Bone marrow (tissue), 2 donors: Measurements from ENCODE around the gene WDR35.
A peak's percentile ranks its signal among the peaks of the same experiment; 100 is the strongest.

ENCODE experiments used
- DNase-seq, 2 donors: peaks; one replicate each; lab custom pipeline; 2025; lab: John Stamatoyannopoulos, UW

WDR35 gene

GRCh38 chr2:20011276-20012031 is 21.5 kb upstream of the WDR35 start:
- no peak for DNase-seq

DNA sequence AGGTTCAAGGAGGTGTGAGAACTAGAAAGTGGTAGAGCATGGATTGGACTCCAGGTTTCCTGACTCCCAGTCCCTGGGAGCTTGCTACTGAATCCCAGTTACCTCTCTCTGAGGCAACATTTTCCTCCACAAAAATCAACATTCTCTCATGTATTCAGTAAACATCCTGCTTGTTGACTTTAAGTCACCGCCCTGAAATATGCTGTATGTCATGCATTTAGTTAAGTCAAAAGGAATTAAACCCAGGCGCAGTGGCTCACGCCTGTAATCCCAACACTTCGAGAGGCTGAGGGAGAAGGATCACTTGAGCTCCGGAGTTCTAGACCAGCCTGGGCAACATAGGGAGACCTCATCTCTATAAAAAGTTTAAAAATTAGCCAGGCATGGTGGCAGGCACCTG is 18.8 kb upstream of the WDR35 start:
- DNase-seq = no peak

GRCh38 chr2:20005891-20006470 is 16.1 kb upstream of the WDR35 start:
- DNase-seq = no peak

DNA sequence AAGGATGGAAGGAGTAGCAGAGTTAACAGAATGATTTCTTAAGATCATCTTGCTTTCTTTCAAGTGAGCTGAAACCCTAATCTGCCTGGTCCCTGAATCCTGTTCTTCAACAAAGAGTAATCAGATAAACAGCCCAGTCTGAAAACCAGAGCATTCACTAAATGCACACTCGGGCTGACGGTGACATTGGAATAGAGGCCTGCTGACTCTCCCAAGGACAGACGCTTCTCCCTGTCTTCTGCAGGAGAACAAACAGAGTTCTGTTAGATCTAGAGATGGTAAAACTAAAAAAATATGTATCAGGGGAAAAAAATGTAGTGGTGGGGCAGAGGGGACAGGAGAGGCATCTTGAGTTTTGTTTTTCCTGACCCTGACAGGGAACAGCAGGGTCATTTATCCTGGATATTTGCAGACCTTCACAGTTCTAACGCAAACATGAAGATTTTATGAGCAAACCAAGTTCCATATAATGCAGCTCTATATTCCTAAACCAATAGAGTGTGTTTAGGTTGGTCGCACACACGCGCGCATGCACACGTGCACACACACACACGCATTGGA is 15.2 kb upstream of the WDR35 start:
- DNase-seq = no peak

DNA sequence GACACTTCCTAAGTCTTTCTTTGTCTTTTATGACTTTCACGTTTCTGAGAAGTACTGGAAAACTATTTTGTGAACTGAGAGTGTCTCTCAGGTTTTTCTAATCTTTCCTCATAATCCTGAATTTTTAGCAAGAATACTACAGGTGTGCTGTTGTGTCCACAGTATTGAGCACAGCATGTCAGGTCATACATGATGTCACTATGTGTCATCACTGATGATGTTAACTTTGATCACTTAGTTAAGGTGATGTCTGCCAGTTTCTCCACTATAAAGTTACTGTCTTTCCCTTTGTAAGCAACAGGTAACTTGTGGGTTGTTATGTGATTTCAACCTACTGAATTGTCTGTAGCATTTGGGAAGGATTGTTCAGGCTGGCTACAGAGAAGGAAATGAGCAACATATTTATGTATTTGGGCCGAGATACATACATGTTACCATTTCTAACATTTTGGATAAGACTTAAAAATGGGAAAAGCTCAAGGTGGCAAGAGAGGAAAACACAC is 11.5 kb upstream of the WDR35 start:
- DNase-seq = no peak

- no peak for DNase-seq
Observed at GRCh38 chr2:19993731-19994130, 3.8 kb upstream of the WDR35 start.

GRCh38 chr2:19991895-19992294 is 2.0 kb upstream of the WDR35 start:
- no peak for DNase-seq

- no peak for DNase-seq
Observed at GRCh38 chr2:19990416-19990728, 467 bp upstream of the WDR35 start.

- DNase-seq = no peak
Observed at GRCh38 chr2:19989342-19989666, 601 bp downstream of the WDR35 start.

- no peak for DNase-seq
Observed at GRCh38 chr2:19988600-19988999, 1.3 kb downstream of the WDR35 start.

DNA sequence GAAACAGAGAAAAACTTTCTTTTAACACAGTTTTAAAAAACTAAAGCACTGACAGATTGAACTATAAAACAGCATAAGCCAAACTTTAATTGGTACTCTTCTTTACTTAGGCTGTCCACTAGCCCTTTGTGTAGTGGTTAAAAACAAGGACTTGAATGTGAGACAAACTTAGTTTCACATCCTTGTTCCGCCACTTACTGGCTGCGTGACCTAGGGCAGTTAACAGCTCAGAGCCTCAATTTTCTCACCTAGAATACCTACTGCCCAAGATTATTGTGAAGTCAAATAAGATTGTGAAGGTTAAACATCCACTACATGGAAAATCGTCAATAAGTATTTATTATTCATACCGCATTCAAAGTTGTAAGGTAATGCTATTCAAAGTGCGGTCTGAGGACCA is 2.0 kb downstream of the WDR35 start:
- DNase-seq = no peak

- no peak for DNase-seq
Observed at GRCh38 chr2:19982268-19982667, 7.6 kb downstream of the WDR35 start.

GRCh38 chr2:19979932-19980331 is 10.0 kb downstream of the WDR35 start:
- DNase-seq = no peak

DNA sequence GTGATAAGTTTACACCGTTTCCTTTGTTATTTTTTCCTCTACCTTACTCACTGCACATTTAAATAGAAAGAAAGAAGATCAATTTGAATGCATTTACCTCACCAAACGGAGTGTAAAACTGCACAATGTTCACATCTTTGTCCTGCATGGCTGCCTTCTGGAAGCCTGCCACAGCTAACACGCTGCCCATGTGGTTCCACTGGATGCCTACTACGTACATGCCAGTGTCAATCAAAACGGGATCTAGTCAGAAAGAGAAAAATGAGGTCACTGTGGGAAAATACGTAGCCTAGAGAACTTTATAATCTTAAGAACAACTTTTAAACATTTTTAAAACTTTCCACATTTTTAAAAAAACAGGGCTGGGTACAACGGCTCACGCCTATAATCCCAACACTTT is 16.4 kb downstream of the WDR35 start:
- DNase-seq = no peak

DNA sequence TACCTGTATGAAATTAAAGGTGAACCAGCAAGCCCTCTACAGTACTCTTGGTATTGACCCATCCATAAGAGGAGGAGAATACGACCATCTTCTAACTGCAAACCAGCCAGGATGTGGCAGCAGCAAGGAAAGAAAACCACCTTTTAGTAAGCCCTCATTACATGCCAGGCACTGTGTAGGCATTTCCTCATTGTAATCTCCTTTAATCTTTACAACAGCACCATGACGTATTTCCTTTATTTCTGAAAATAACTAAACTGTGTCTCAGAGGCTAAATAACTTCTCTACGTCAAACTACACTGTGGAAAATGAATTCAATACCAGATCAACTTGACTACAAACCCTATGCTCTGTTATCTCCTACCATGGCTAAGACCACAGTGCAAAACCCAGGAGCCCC is 18.2 kb downstream of the WDR35 start:
- DNase-seq = no peak

- no peak for DNase-seq
Observed at GRCh38 chr2:19963386-19963785, 26.5 kb downstream of the WDR35 start.

DNA sequence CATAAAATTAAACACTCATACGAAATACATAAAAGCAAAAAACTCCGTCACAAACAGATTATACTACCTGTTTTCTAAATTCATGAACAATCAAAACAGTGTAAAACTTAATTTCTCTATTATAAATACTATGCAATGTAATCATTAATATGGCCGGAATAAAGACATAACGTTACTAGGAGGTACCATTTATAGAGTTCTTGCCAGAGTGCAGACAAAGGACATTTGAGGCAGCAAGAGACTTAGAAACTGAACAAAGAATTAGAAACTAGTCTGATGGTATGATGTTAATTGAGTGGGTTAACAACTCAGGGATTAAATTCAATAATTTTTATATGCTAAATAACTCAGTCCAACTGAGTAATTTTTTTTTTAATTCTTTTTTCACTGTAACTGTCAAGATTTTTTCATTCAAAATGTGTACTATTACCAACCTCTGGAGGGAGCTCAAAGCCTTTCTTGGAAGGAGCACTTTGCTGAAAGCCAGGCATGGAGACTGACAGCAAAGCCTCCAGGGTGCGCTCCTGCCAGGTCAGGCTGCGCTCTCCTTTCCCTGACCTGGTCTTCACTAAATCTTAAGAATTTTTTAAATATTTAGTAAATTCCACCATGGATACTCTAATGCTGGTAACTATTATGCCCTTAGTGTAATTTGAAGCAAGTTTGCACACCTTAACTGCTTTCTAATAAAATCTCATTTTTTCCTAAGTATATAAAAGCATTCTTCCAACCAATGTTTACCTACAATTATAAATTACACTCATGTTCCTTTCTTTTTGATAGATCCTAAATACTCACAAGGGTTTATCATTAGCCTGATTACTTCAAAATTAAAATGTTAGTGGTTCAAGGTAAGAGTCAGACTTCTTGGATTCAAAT is 34.1 kb downstream of the WDR35 start:
- DNase-seq = peak in 1 of 2 donors; percentile 32

DNA sequence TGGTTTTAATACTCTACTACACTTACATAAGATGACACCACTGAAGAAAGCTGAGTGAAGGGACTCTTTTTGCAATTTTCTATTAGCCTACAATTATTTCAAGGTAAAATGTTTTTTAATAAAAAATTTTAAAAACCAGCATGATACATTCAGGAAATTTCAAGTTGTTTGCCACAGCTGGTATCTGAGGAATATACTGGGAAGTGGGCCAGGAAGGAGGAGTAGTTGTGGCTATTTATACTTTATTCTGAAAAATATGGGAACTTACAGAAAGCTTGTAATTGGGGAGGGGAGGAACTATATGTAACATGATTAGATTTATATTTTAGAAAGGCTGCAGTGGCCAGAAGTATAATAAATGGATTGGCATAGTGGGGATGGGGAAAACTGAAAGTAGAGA is 40.8 kb downstream of the WDR35 start:
- DNase-seq = no peak

GRCh38 chr2:19947184-19947940 is 42.5 kb downstream of the WDR35 start:
- no peak for DNase-seq

- DNase-seq = no peak
Observed at GRCh38 chr2:19944205-19944845, 45.6 kb downstream of the WDR35 start.

DNA sequence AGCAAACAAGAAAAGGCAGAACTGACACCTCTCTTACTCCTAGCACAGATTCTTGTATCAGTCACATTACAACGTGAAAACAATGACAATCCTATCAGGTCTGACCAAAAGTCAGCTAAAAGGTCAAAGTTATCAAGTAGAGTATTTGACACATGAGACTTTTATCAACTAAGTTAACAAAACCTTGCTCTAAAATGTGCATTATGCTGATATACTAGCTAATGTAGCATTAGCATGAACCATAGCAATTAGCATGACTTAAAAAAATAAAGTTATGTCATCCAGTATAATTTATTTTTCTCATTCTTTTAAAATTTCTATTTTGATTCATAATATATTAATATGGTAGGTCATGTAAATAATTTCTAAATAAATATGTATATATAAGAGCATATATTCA is 46.7 kb downstream of the WDR35 start:
- no peak for DNase-seq

DNA sequence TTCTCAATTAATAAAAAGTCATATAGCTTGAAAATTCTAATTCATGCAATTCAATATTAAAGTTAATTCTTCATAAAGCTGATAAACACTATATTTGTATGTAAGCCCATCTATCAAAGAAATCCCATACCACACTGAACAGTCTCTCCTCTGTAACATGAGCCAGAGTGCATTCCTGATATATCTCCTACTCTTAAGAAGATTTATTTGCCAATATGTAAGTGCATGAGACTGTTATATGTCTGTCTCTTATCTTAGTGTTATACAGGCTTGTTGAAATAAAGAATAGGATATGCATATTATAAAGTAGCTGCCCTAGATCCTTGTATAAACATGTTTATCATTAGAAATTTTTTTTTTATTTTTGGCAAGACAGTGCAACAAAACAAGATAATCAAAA is 47.7 kb downstream of the WDR35 start:
- DNase-seq = no peak
